A549 (cell line): ENCODE data around the gene NEDD4L. TPM values are rescaled to one million over a fixed set of nuclear protein-coding genes. Genes with fewer than 3 reads are reported as not detected.

ENCODE experiments used
- ATAC-seq, 2 experiments: fragments of 200-7000 bp in 1 of 2; fragments of >200 bp in 1 of 2; cut with Nextera tagmentation in 1 of 2; cut with Tn5 transposase in 1 of 2; 3 replicates each; pipeline versions ENCODE4 v1.8.0 to v1.9.1; 2018 to 2020; ENCODE audit warnings: mild to moderate bottlenecking in 1 of 2, moderate library complexity in 1 of 2
- CTCF ChIA-PET: fragments of 300-600 bp; sonication (Branson Sonifier 250); formaldehyde crosslinking; extraction: SDS; loops from one replicate; lab custom pipeline; 2021; ENCODE audit warnings: antibody characterized with exemption, inconsistent platforms; lab: Yijun Ruan, JAX
- POLR2A ChIA-PET: fragments of 350-600 bp; formaldehyde crosslinking; extraction: SDS; loops from one replicate; lab custom pipeline; 2021; ENCODE audit warnings: antibody characterized with exemption, inconsistent platforms; lab: Yijun Ruan, JAX
- DNase-seq, 2 experiments: peaks; one replicate each; pipeline versions ENCODE4 v3.0.0 to v3.0.0-alpha.2; 2011 to 2016; ENCODE audit warnings: low read depth in 1 of 2, low spot score in 1 of 2
- FAIRE-seq: peaks from 2 replicates; lab custom pipeline; 2011; peaks lifted over from hg19 to GRCh38; lab: Jason Lieb, UNC
- H3K27ac ChIP-seq, 2 experiments: fragments of >200 bp; sonication (Bioruptor Twin); formaldehyde crosslinking; 3 replicates each; pipeline ENCODE4 v1.5.1; 2016 to 2017
- H3K4me1 ChIP-seq: fragments of >200 bp; sonication (Bioruptor Twin); formaldehyde crosslinking; 3 replicates; pipeline ENCODE4 v1.6.1; 2016
- H3K4me2 ChIP-seq: fragments of >200 bp; sonication (Bioruptor Twin); formaldehyde crosslinking; 3 replicates; pipeline ENCODE4 v1.6.1; 2016
- H3K4me3 ChIP-seq: fragments of >200 bp; sonication (Bioruptor Twin); formaldehyde crosslinking; 3 replicates; pipeline ENCODE4 v1.5.1; 2016
- H3K9me3 ChIP-seq: fragments of >200 bp; sonication (Bioruptor Twin); formaldehyde crosslinking; 3 replicates; pipeline ENCODE4 v1.6.1; 2016
- BHLHE40 ChIP-seq: IDR thresholded peaks from 2 replicates; pipeline ENCODE4 v1.6.1; 2012; ENCODE audit warnings: low read depth, low read length, inconsistent platforms
- CBX8 ChIP-seq: fragments of 200-600 bp; sonication (generic); IDR thresholded peaks from 2 replicates; pipeline ENCODE4 v1.6.1; 2016
- CEBPB ChIP-seq, 2 experiments: fragments of >200 bp in 1 of 2; sonication (Bioruptor Twin) in 1 of 2; formaldehyde crosslinking in 1 of 2; IDR thresholded peaks; 2 replicates each; pipeline ENCODE4 v1.6.1; 2012 to 2016
- EP300 ChIP-seq, 2 experiments: fragments of >200 bp; sonication (Bioruptor Twin); formaldehyde crosslinking; IDR thresholded peaks; 2 replicates in 1 of 2; 3 replicates in 1 of 2; pipeline ENCODE4 v1.6.1; 2016 to 2017
- FOSL2 ChIP-seq, 2 experiments: fragments of 450-650 bp in 1 of 2; fragments of >200 bp in 1 of 2; sonication (Bioruptor Twin) in 1 of 2; formaldehyde crosslinking; IDR thresholded peaks; 2 replicates each; pipeline versions ENCODE4 v1.5.0 to v1.6.1; 2016 to 2020; ENCODE audit warnings: mild to moderate bottlenecking in 1 of 2, moderate library complexity in 1 of 2
- HEYL ChIP-seq: fragments of 250-450 bp; sonication (Bioruptor Pico); IDR thresholded peaks from 2 replicates; pipeline ENCODE4 v1.8.0; 2021; ENCODE audit warnings: mild to moderate bottlenecking, moderate library complexity
- JUN ChIP-seq, 2 experiments: fragments of >200 bp; sonication (Bioruptor Twin); formaldehyde crosslinking; IDR thresholded peaks; 2 replicates in 1 of 2; 3 replicates in 1 of 2; pipeline ENCODE4 v1.6.1; 2016 to 2017
- MAZ ChIP-seq: fragments of 150-350 bp; IDR thresholded peaks from 2 replicates; pipeline ENCODE4 v1.6.1; 2014; ENCODE audit warnings: antibody characterized with exemption, low read depth, low read length, borderline replicate concordance
- NPAS2 ChIP-seq: fragments of 250-450 bp; sonication (Bioruptor Pico); IDR thresholded peaks from 2 replicates; pipeline ENCODE4 v1.8.0; 2022; ENCODE audit warnings: mild to moderate bottlenecking, moderate library complexity, borderline replicate concordance
- PHF8 ChIP-seq: fragments of 200-600 bp; sonication (generic); IDR thresholded peaks from 2 replicates; pipeline ENCODE4 v1.6.1; 2016; ENCODE audit warnings: low read depth, mild to moderate bottlenecking, antibody characterized with exemption, moderate library complexity, borderline replicate concordance
- POLR2A ChIP-seq: IDR thresholded peaks from 2 replicates; pipeline ENCODE4 v1.6.1; 2012; ENCODE audit warnings: mild to moderate bottlenecking, low read length
- RAD21 ChIP-seq, 2 experiments: fragments of >200 bp in 1 of 2; sonication (Bioruptor Twin) in 1 of 2; formaldehyde crosslinking in 1 of 2; IDR thresholded peaks in 1 of 2; conservative IDR thresholded peaks in 1 of 2; 2 replicates in 1 of 2; 3 replicates in 1 of 2; pipeline ENCODE4 v1.6.1; 2012 to 2018; ENCODE audit warnings: inconsistent platforms in 1 of 2
- TFCP2L1 ChIP-seq: fragments of 250-450 bp; sonication (Bioruptor Pico); IDR thresholded peaks from 2 replicates; pipeline ENCODE4 v1.5.0; 2021; ENCODE audit warnings: mild to moderate bottlenecking
- ZC3H11A ChIP-seq: fragments of 450-650 bp; IDR thresholded peaks from 2 replicates; pipeline ENCODE4 v1.6.1; 2014; ENCODE audit warnings: antibody characterized with exemption, mild to moderate bottlenecking
- ZFP36 ChIP-seq: fragments of 450-650 bp; IDR thresholded peaks from 2 replicates; pipeline ENCODE4 v1.6.1; 2014; ENCODE audit warnings: borderline replicate concordance; ENCODE audit not compliant: partially characterized antibody
- ZNF302 ChIP-seq: fragments of 250-450 bp; sonication (Bioruptor Pico); IDR thresholded peaks from 2 replicates; pipeline ENCODE4 v1.9.0; 2021; ENCODE audit warnings: inconsistent platforms, mild to moderate bottlenecking, moderate library complexity
- ZSCAN20 ChIP-seq: fragments of 250-450 bp; sonication (Bioruptor Pico); IDR thresholded peaks from 2 replicates; pipeline ENCODE4 v1.8.0; 2022; ENCODE audit warnings: mild to moderate bottlenecking, moderate library complexity
- WGBS: methylation state at CpG from one replicate; pipeline ENCODE4 v1.1.6; 2017; ENCODE audit errors: missing lambda C conversion rate; 5-methylcytosine and 5-hydroxymethylcytosine counted together
- polyA plus RNA-seq, 4 experiments: library from polyadenylated mRNA; depleted of rRNA in 3 of 4; stranded (reverse); fragments of >200 nt; fragmentation: RNase III in 1 of 4; extraction: RNeasy Plus Mini Kit Qiagen cat#74134 plus additional on column Dnase treatment in 1 of 4; gene quantifications; 2 replicates in 3 of 4; 3 replicates in 1 of 4; pipeline ENCODE4 v1.2.3, GENCODE V29; 2011 to 2017
- TF ChIP-seq, protein P1 (sequence below): fragments of >200 bp; sonication (Bioruptor Twin); formaldehyde crosslinking; IDR thresholded peaks from 3 replicates; pipeline ENCODE4 v1.6.1; 2016
- TF ChIP-seq, protein P2 (sequence below): IDR thresholded peaks from 2 replicates; pipeline ENCODE4 v1.6.1; 2012
- TF ChIP-seq, protein P3 (sequence below): fragments of 250-450 bp; sonication (Bioruptor Pico); IDR thresholded peaks from 2 replicates; pipeline ENCODE4 v1.5.0; 2021; ENCODE audit warnings: mild to moderate bottlenecking, moderate library complexity, borderline replicate concordance
- TF ChIP-seq, protein P4 (sequence below): fragments of 450-650 bp; IDR thresholded peaks from 2 replicates; pipeline ENCODE4 v1.6.1; 2014; ENCODE audit warnings: antibody characterized with exemption
- TF ChIP-seq, protein P5 (sequence below): fragments of 250-450 bp; sonication (Bioruptor Pico); IDR thresholded peaks from 2 replicates; pipeline ENCODE4 v1.5.0; 2020; ENCODE audit warnings: low read depth, mild to moderate bottlenecking, moderate library complexity

NEDD4L gene
- polyA plus RNA-seq, 2 of the 4 experiments (the other 2 are of a cell fraction) = 18.0 to 36.5 TPM

DNA sequence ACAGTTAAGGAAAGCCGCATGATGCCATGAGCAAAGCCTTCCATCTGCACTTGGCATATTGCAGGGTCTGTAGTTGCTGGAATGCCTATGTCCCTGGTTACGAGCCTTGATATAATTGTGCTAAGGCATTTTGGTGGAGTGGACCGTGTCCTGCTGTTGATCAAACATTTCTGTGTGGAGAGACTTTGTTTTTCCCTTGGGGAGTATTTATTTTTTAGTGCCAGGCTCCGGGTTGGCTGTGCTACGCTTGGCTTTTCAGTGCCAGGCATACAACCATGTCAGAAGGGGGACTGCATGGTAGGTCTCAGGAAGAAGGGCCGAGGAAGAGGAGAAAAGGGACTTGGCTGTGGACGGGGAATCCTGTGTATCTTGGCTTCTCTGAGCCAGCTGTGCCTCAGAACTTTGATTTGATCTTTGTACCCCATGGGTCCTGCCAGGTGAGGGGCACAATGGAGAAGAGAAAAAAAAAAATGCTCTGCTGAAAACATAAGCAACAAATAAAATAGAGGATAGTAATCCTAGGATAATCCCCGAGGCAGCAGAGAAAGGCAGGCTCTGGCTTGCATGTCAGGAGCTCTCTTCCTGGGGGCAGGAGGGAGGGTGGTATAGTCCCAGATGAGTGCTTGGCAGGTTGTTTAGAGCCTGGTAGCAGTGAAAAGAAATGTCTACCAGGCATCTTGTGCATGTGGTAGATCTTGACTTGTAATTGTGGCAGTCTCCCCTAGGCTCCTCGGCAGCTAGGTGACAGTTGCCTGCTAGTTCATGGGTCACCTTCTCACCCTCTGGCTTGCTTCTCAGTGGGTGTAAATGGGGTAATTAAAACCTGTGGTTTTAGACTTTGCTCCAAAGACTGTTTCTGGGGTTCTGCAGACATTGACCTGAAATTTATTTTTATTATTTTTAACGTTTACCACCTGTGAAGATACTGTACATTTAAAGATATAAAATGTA is 233.0 kb downstream of the NEDD4L start:
- H3K4me3 ChIP-seq = no peak overlapping the region
- no peak overlapping the region for H3K27ac ChIP-seq
- CTCF ChIA-PET = no interaction called here
- TF ChIP-seq, protein P1, sequence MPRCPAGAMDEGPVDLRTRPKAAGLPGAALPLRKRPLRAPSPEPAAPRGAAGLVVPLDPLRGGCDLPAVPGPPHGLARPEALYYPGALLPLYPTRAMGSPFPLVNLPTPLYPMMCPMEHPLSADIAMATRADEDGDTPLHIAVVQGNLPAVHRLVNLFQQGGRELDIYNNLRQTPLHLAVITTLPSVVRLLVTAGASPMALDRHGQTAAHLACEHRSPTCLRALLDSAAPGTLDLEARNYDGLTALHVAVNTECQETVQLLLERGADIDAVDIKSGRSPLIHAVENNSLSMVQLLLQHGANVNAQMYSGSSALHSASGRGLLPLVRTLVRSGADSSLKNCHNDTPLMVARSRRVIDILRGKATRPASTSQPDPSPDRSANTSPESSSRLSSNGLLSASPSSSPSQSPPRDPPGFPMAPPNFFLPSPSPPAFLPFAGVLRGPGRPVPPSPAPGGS = no peak
- no peak for TF ChIP-seq BHLHE40
- no peak for TF ChIP-seq CBX8
- TF ChIP-seq NPAS2 (CRISPR knock-in tag) = no peak
- TF ChIP-seq, protein P2, sequence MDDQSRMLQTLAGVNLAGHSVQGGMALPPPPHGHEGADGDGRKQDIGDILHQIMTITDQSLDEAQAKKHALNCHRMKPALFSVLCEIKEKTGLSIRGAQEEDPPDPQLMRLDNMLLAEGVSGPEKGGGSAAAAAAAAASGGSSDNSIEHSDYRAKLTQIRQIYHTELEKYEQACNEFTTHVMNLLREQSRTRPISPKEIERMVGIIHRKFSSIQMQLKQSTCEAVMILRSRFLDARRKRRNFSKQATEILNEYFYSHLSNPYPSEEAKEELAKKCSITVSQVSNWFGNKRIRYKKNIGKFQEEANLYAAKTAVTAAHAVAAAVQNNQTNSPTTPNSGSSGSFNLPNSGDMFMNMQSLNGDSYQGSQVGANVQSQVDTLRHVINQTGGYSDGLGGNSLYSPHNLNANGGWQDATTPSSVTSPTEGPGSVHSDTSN = no peak
- TF ChIP-seq ZSCAN20 (CRISPR knock-in tag) = no peak
- no peak for TF ChIP-seq PHF8
- TF ChIP-seq ZFP36 = no peak
- no peak for TF ChIP-seq RAD21 (conservative IDR thresholded peaks at IDR 0.05 in 1 of 2, IDR thresholded peaks at IDR 0.05 in 1 of 2)
- TF ChIP-seq, protein P3, sequence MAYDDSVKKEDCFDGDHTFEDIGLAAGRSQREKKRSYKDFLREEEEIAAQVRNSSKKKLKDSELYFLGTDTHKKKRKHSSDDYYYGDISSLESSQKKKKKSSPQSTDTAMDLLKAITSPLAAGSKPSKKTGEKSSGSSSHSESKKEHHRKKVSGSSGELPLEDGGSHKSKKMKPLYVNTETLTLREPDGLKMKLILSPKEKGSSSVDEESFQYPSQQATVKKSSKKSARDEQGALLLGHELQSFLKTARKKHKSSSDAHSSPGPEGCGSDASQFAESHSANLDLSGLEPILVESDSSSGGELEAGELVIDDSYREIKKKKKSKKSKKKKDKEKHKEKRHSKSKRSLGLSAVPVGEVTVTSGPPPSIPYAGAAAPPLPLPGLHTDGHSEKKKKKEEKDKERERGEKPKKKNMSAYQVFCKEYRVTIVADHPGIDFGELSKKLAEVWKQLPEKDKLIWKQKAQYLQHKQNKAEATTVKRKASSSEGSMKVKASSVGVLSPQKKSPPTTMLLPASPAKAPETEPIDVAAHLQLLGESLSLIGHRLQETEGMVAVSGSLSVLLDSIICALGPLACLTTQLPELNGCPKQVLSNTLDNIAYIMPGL (CRISPR knock-in tag) = no peak
- TF ChIP-seq FOSL2 (IDR thresholded peaks at IDR 0.05) = no peak
- TF ChIP-seq FOSL2 (CRISPR knock-in tag; IDR thresholded peaks at IDR 0.05) = no peak
- no peak for TF ChIP-seq ZC3H11A
- TF ChIP-seq EP300 (IDR thresholded peaks at IDR 0.05) = no peak
- no peak for TF ChIP-seq MAZ
- no peak overlapping the region for H3K4me2 ChIP-seq
- POLR2A ChIA-PET = no interaction called here
- DNase-seq = no peak
- FAIRE-seq = no peak
- no peak for ATAC-seq
- no peaks in the 10 kb centered on the region for H3K4me1 ChIP-seq
- 74% methylated on average over 10 of the region's 10 CpGs for WGBS
- no peaks in the 10 kb centered on the region for H3K9me3 ChIP-seq

DNA sequence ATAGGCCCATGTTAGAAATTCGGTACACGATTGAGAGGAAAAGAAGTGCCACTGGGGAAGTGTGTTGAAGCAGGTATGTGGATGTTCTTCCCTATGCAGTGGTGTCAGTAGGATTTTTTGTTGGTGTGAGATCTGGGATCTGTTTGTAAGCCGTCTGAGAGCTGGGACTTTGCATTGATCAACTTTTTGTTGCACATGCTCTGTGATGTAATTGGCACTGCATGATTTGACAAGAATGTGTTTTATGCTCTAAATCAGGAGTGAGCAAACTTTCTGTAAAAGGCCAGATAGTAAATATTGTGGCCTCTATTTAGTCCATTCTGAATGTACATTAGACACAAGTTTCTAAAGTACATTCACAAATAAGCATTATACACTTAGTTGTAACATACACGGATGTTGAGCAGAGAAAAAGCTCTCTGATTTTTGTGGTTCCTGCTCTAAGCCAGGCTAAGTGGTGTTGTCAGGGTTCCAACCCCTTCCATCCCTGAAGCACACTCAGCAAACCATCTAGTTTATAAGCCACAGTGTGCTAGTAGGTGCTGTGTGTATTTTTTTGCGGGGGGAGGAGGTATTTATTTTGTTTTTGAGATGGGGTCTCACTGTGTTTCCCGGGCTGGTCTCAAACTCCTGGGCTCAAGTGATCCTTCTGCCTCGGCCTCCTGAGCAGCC is 235.6 kb downstream of the NEDD4L start:
- no peak for ATAC-seq
- POLR2A ChIA-PET = no interaction called here
- no peak overlapping the region for H3K4me2 ChIP-seq
- CTCF ChIA-PET = no interaction called here
- no peak overlapping the region for H3K4me3 ChIP-seq
- no peak for DNase-seq
- H3K9me3 ChIP-seq = no peaks in the 10 kb centered on the region
- H3K4me1 ChIP-seq = peaks cover under 1% of the 10 kb centered on the region; the same call in 2 of the 3 replicates
- H3K27ac ChIP-seq = no peak overlapping the region
- WGBS = 86% methylated on average over 7 of the region's 7 CpGs
- FAIRE-seq = no peak
- TF ChIP-seq TFCP2L1 (CRISPR knock-in tag) (no peak), PHF8 (no peak), ZNF302 (CRISPR knock-in tag) (no peak), JUN (IDR thresholded peaks at IDR 0.05) (no peak), POLR2A (no peak), HEYL (CRISPR knock-in tag) (no peak), CEBPB (IDR thresholded peaks at IDR 0.05) (no peak)
- TF ChIP-seq, protein P4, sequence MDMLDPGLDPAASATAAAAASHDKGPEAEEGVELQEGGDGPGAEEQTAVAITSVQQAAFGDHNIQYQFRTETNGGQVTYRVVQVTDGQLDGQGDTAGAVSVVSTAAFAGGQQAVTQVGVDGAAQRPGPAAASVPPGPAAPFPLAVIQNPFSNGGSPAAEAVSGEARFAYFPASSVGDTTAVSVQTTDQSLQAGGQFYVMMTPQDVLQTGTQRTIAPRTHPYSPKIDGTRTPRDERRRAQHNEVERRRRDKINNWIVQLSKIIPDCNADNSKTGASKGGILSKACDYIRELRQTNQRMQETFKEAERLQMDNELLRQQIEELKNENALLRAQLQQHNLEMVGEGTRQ = no peak
- TF ChIP-seq, protein P5, sequence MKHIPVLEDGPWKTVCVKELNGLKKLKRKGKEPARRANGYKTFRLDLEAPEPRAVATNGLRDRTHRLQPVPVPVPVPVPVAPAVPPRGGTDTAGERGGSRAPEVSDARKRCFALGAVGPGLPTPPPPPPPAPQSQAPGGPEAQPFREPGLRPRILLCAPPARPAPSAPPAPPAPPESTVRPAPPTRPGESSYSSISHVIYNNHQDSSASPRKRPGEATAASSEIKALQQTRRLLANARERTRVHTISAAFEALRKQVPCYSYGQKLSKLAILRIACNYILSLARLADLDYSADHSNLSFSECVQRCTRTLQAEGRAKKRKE (CRISPR knock-in tag) = no peak
- TF ChIP-seq, protein P3 (CRISPR knock-in tag) = no peak
- TF ChIP-seq, all 56 proteins: peak for 0
